Ishikawa (cell line): Measurements from ENCODE around the gene PDLIM1.
A peak's percentile ranks its signal among the peaks of the same experiment; 100 is the strongest.

Experiments used
- CEBPB ChIP-seq: IDR thresholded peaks from 2 replicates; pipeline ENCODE4 v1.6.1; 2012
- CREB1 ChIP-seq: IDR thresholded peaks from 2 replicates; pipeline ENCODE4 v1.6.1; 2012; ENCODE audit warnings: low read depth
- EGR1 ChIP-seq: IDR thresholded peaks from 2 replicates; pipeline ENCODE4 v1.6.1; 2012
- EP300 ChIP-seq: IDR thresholded peaks from 2 replicates; pipeline ENCODE4 v1.6.1; 2012; ENCODE audit warnings: borderline replicate concordance
- FOXM1 ChIP-seq: IDR thresholded peaks from 2 replicates; pipeline ENCODE4 v1.6.1; 2012; ENCODE audit warnings: low read depth, borderline replicate concordance
- MAX ChIP-seq: IDR thresholded peaks from 2 replicates; pipeline ENCODE4 v1.6.1; 2012
- NFIC ChIP-seq: IDR thresholded peaks from 2 replicates; pipeline ENCODE4 v1.6.1; 2012
- RAD21 ChIP-seq: IDR thresholded peaks from 2 replicates; pipeline ENCODE4 v1.6.1; 2012; ENCODE audit warnings: low read depth
- REST ChIP-seq: IDR thresholded peaks from 2 replicates; pipeline ENCODE4 v1.6.1; 2012; ENCODE audit warnings: low read depth, mild to moderate bottlenecking
- TAF1 ChIP-seq: IDR thresholded peaks from 2 replicates; pipeline ENCODE4 v1.6.1; 2012; ENCODE audit warnings: low read depth, mild to moderate bottlenecking
- TCF12 ChIP-seq: IDR thresholded peaks from 2 replicates; pipeline ENCODE4 v1.6.1; 2012; ENCODE audit warnings: low read depth
- TEAD4 ChIP-seq: IDR thresholded peaks from 2 replicates; pipeline ENCODE4 v1.6.1; 2012
- USF1 ChIP-seq: IDR thresholded peaks from 2 replicates; pipeline ENCODE4 v1.6.1; 2012
- YY1 ChIP-seq: IDR thresholded peaks from 2 replicates; pipeline ENCODE4 v1.6.1; 2012; ENCODE audit warnings: low read depth
- ZBTB7A ChIP-seq: IDR thresholded peaks from 2 replicates; pipeline ENCODE4 v1.6.1; 2012; ENCODE audit warnings: low read depth

PDLIM1 gene

GRCh38 chr10:95308389-95309302 is 17.8 kb upstream of the PDLIM1 start:
- peak; percentile 48 for TF ChIP-seq MAX
- TF ChIP-seq TCF12 = peak; percentile 96
- peak; percentile 34; the same call in 1 of the 2 replicates for TF ChIP-seq USF1
- TF ChIP-seq EP300 = peak; percentile 96
- TF ChIP-seq CEBPB = peak; percentile 49; the same call in 1 of the 2 replicates
- TF ChIP-seq TEAD4 = peak; percentile 97
- no peak for TF ChIP-seq REST
- no peak for TF ChIP-seq YY1
- peak; percentile 41; the same call in 1 of the 2 replicates for TF ChIP-seq ZBTB7A
- TF ChIP-seq CREB1 = no peak
- no peak for TF ChIP-seq TAF1
- TF ChIP-seq NFIC = peak; percentile 100
- TF ChIP-seq FOXM1 = peak; percentile 87
- peak; percentile 16; the same call in 1 of the 2 replicates for TF ChIP-seq RAD21
- 0 out of 2 replicates have a peak, but pooled peaks have one; percentile 43 for TF ChIP-seq EGR1

- TF ChIP-seq TEAD4 (no peak), CEBPB (no peak), REST (no peak), YY1 (no peak), ZBTB7A (no peak), CREB1 (no peak), TAF1 (no peak), RAD21 (no peak), EP300 (no peak), TCF12 (no peak), NFIC (no peak), FOXM1 (no peak), MAX (no peak), EGR1 (no peak), USF1 (no peak)
These were observed 16.0 kb upstream of the PDLIM1 start for GRCh38 chr10:95306851-95307250.

GRCh38 chr10:95306318-95306650 is 15.5 kb upstream of the PDLIM1 start:
- no peak for TF ChIP-seq CEBPB
- no peak for TF ChIP-seq REST
- TF ChIP-seq CREB1 = no peak
- no peak for TF ChIP-seq TEAD4
- no peak for TF ChIP-seq YY1
- no peak for TF ChIP-seq RAD21
- TF ChIP-seq TAF1 = no peak
- no peak for TF ChIP-seq USF1
- no peak for TF ChIP-seq TCF12
- TF ChIP-seq EP300 = no peak
- TF ChIP-seq FOXM1 = no peak
